ENCODE results near the gene NRXN3. TPM values are rescaled to one million over a fixed set of nuclear protein-coding genes. Genes with fewer than 3 reads are reported as not detected.

Gene NRXN3
- polyA plus RNA-seq (ENCODE audit: insufficient read length), result 0.58 TPM

- no peak for DNase-seq (ENCODE audit: low read depth)
These were observed at the start of gene NRXN3 for GRCh38 chr14:78170203-78170602. NRXN3 (plus strand) TSS chr14:78170373; CDS start chr14:78243094, 72,721 bp downstream.

GRCh38 chr14:78122436-78122835 lies 47.7 kb upstream of the NRXN3 start:
- DNase-seq (ENCODE audit: low read depth), result no peak

- no peak for DNase-seq (ENCODE audit: low read depth)
These were observed 46.4 kb upstream of the NRXN3 start for GRCh38 chr14:78123650-78124253.

- DNase-seq (ENCODE audit: low read depth), result no peak
These were observed 42.2 kb upstream of the NRXN3 start for GRCh38 chr14:78127961-78128360.

GRCh38 chr14:78129375-78129774 lies 40.8 kb upstream of the NRXN3 start:
- no peak for DNase-seq (ENCODE audit: low read depth)

- no peak for DNase-seq (ENCODE audit: low read depth)
These were observed 39.8 kb upstream of the NRXN3 start for GRCh38 chr14:78130356-78130755.

- DNase-seq (ENCODE audit: low read depth), result no peak
These were observed 39.0 kb upstream of the NRXN3 start for GRCh38 chr14:78131201-78131600.

GRCh38 chr14:78131616-78132015 lies 38.6 kb upstream of the NRXN3 start:
- DNase-seq (ENCODE audit: low read depth), result no peak

- DNase-seq (ENCODE audit: low read depth), result no peak
These were observed 34.7 kb upstream of the NRXN3 start for GRCh38 chr14:78135450-78135891.

- DNase-seq (ENCODE audit: low read depth), result no peak
These were observed 33.5 kb upstream of the NRXN3 start for GRCh38 chr14:78136695-78137094.

- DNase-seq (ENCODE audit: low read depth), result no peak
These were observed 28.6 kb upstream of the NRXN3 start for GRCh38 chr14:78141590-78141989.

- DNase-seq (ENCODE audit: low read depth), result no peak
These were observed 27.2 kb upstream of the NRXN3 start for GRCh38 chr14:78142998-78143397.

- no peak for DNase-seq (ENCODE audit: low read depth)
These were observed 26.6 kb upstream of the NRXN3 start for GRCh38 chr14:78143489-78144145.

- DNase-seq (ENCODE audit: low read depth), result no peak
These were observed 17.7 kb upstream of the NRXN3 start for GRCh38 chr14:78152201-78153063.

GRCh38 chr14:78153064-78153341 lies 17.2 kb upstream of the NRXN3 start:
- DNase-seq (ENCODE audit: low read depth), result peak; percentile 1

- DNase-seq (ENCODE audit: low read depth), result no peak
These were observed 15.3 kb upstream of the NRXN3 start for GRCh38 chr14:78154827-78155226.

- DNase-seq (ENCODE audit: low read depth), result no peak
These were observed 14.0 kb upstream of the NRXN3 start for GRCh38 chr14:78156196-78156595.

GRCh38 chr14:78157494-78158437 lies 12.4 kb upstream of the NRXN3 start:
- peak; percentile 2 for DNase-seq (ENCODE audit: low read depth)

- DNase-seq (ENCODE audit: low read depth), result no peak
These were observed 8.0 kb upstream of the NRXN3 start for GRCh38 chr14:78162202-78162601.

- no peak for DNase-seq (ENCODE audit: low read depth)
These were observed 5.8 kb upstream of the NRXN3 start for GRCh38 chr14:78164226-78164853.

GRCh38 chr14:78172428-78172827 lies 2.3 kb downstream of the NRXN3 start:
- DNase-seq (ENCODE audit: low read depth), result no peak
